DND-41 (cell line): ENCODE results near the gene ZDHHC14.

ENCODE experiments used
- ATAC-seq: fragments of 200-7000 bp; cut with Tn5 transposase; 3 replicates; pipeline ENCODE4 v1.9.1; 2021; ENCODE audit warnings: low read depth; ENCODE audit not compliant: insufficient read depth
- DNase-seq: peaks from one replicate; pipeline ENCODE4 v3.0.0-alpha.2; 2020
- H2AFZ ChIP-seq: 2 replicates; pipeline ENCODE4 v1.6.0; 2012; ENCODE audit warnings: low read depth, low read length
- H3K27ac ChIP-seq: 2 replicates; pipeline ENCODE4 v1.5.1; 2012; ENCODE audit warnings: low read length, inconsistent platforms
- H3K27me3 ChIP-seq: fragments of 200-600 bp; sonication (generic); 2 replicates; pipeline ENCODE4 v1.6.0; 2012; ENCODE audit warnings: low read length, mild to moderate bottlenecking, inconsistent platforms; ENCODE audit not compliant: insufficient read depth, poor library complexity
- H3K36me3 ChIP-seq: 2 replicates; pipeline ENCODE4 v1.5.1; 2012; ENCODE audit warnings: low read length, inconsistent platforms; ENCODE audit not compliant: insufficient read depth
- H3K4me1 ChIP-seq: 2 replicates; pipeline ENCODE4 v1.5.1; 2012; ENCODE audit warnings: mild to moderate bottlenecking, low read length; ENCODE audit not compliant: insufficient read depth
- H3K4me2 ChIP-seq: 2 replicates; pipeline ENCODE4 v1.6.0; 2012; ENCODE audit warnings: mild to moderate bottlenecking, moderate library complexity, low read length, inconsistent platforms; ENCODE audit not compliant: insufficient read depth
- H3K4me3 ChIP-seq, 2 experiments: fragments of 200-600 bp in 1 of 2; shearing (Covaris generic) in 1 of 2; 2 replicates each; pipeline ENCODE4 v1.5.1; 2012 to 2016; ENCODE audit warnings: inconsistent platforms in 2 of 2, low read length in 2 of 2, mild to moderate bottlenecking in 2 of 2, low read depth in 1 of 2, moderate library complexity in 1 of 2
- H3K79me2 ChIP-seq: 2 replicates; pipeline ENCODE4 v1.6.0; 2012; ENCODE audit warnings: low read length, inconsistent platforms; ENCODE audit not compliant: insufficient read depth
- H3K9ac ChIP-seq: 2 replicates; pipeline ENCODE4 v1.6.0; 2012; ENCODE audit warnings: low read depth, mild to moderate bottlenecking, inconsistent platforms, low read length, moderate library complexity
- H3K9me3 ChIP-seq: 2 replicates; pipeline ENCODE4 v1.5.1; 2012; ENCODE audit warnings: low read length, moderate library complexity, mild to moderate bottlenecking, inconsistent platforms; ENCODE audit not compliant: insufficient read depth, severe bottlenecking
- H4K20me1 ChIP-seq: 2 replicates; pipeline ENCODE4 v1.6.0; 2012; ENCODE audit warnings: low read length; ENCODE audit not compliant: insufficient read depth
- EZH2 ChIP-seq: IDR thresholded peaks from 3 replicates; pipeline ENCODE4 v1.6.1; 2012; ENCODE audit warnings: borderline replicate concordance, low read depth, mild to moderate bottlenecking, moderate library complexity, low read length, inconsistent platforms; ENCODE audit not compliant: severe bottlenecking
- TF ChIP-seq, protein P1 (sequence below): IDR thresholded peaks from 2 replicates; pipeline ENCODE4 v1.5.1; 2012; ENCODE audit warnings: borderline replicate concordance, low read length, moderate library complexity, mild to moderate bottlenecking; ENCODE audit not compliant: poor library complexity, severe bottlenecking; ENCODE audit errors: extremely low read depth

The ZDHHC14 gene

DNA sequence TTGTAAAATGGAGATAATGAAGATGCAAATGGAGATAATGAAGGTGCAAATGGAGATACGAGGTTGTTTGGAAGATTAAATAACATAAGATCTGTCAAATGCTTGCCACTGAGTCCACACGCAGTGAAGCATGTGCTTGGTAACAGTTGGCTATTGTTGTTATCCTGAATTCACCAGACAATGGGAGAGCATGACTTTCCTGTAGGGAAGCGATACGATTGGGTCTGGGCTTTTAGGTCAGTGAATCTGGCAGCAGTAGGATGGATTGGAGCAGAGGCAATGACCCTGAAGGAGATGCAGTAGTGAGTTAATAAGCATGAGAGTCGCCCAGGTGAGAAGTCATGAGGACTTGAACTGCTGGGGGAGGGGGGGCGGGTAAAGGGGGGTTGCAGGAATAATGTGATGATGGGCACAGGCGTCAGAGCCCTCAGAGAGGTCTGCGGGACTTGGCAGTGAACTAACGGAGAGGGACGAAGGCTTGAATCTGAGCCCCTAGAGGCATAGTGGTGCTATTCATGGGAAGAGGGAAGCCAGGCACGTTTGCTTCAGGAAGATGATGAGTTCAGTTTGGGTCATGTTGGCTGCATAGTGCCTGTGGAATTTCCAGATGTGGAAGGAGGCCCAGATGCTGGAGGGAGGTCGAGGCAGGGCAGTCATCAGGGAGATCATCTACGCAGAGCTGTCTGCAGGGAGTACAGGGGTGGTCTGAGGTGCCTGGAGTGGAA, 55.4 kb downstream of the ZDHHC14 start:
- TF ChIP-seq EZH2 = no peak
- TF ChIP-seq, protein P1, sequence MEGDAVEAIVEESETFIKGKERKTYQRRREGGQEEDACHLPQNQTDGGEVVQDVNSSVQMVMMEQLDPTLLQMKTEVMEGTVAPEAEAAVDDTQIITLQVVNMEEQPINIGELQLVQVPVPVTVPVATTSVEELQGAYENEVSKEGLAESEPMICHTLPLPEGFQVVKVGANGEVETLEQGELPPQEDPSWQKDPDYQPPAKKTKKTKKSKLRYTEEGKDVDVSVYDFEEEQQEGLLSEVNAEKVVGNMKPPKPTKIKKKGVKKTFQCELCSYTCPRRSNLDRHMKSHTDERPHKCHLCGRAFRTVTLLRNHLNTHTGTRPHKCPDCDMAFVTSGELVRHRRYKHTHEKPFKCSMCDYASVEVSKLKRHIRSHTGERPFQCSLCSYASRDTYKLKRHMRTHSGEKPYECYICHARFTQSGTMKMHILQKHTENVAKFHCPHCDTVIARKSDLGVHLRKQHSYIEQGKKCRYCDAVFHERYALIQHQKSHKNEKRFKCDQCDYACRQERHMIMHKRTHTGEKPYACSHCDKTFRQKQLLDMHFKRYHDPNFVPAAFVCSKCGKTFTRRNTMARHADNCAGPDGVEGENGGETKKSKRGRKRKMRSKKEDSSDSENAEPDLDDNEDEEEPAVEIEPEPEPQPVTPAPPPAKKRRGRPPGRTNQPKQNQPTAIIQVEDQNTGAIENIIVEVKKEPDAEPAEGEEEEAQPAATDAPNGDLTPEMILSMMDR = no peak
- no peak for ATAC-seq
- H3K9ac ChIP-seq = no peak overlapping the region

DNA sequence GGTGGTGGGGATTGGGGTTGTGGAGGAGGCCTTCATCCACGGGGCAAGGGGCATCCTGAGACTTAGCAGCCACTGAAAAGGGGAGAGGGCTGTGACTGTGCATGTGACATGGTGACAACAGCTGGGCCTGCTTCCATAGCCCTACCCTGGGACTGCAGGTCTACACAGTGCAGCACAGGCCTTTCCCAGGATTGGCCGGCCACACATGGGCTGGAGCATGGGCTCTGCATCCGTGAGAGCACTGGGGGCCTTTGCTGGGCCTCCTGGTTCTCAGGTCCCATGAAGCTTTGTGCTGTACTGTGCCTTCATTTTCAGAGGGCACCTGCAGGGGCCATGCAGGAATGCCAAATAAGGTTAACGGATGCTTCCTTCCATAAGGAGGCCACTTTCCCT, 56.0 kb downstream of the ZDHHC14 start:
- H4K20me1 ChIP-seq = no peaks in the 10 kb centered on the region
- H3K4me3 ChIP-seq = no peak overlapping the region
- H3K9me3 ChIP-seq = no peaks in the 10 kb centered on the region
- peaks cover 6% of the 10 kb centered on the region for H3K27me3 ChIP-seq
- H3K36me3 ChIP-seq = no peaks in the 10 kb centered on the region
- no peak overlapping the region for H3K27ac ChIP-seq
- no peak for TF ChIP-seq EZH2
- TF ChIP-seq, protein P1 = no peak
- no peaks in the 10 kb centered on the region for H3K4me1 ChIP-seq
- no peak overlapping the region for H2AFZ ChIP-seq
- ATAC-seq (no peak), DNase-seq (no peak)
- no peaks in the 10 kb centered on the region for H3K79me2 ChIP-seq
- H3K4me2 ChIP-seq = no peak overlapping the region
- no peak overlapping the region for H3K9ac ChIP-seq

More for the DNA sequence above, 55.4 kb downstream of the ZDHHC14 start:
- Histone ChIP-seq H3K4me2 (no peak overlapping the region), H2AFZ (no peak overlapping the region), H3K27me3 (peaks cover 6% of the 10 kb centered on the region), H3K36me3 (no peaks in the 10 kb centered on the region), H3K27ac (no peak overlapping the region), H3K4me3 (no peak overlapping the region), H3K9me3 (no peaks in the 10 kb centered on the region), H3K79me2 (no peaks in the 10 kb centered on the region), H4K20me1 (no peaks in the 10 kb centered on the region), H3K4me1 (no peaks in the 10 kb centered on the region)
- DNase-seq = no peak

DNA sequence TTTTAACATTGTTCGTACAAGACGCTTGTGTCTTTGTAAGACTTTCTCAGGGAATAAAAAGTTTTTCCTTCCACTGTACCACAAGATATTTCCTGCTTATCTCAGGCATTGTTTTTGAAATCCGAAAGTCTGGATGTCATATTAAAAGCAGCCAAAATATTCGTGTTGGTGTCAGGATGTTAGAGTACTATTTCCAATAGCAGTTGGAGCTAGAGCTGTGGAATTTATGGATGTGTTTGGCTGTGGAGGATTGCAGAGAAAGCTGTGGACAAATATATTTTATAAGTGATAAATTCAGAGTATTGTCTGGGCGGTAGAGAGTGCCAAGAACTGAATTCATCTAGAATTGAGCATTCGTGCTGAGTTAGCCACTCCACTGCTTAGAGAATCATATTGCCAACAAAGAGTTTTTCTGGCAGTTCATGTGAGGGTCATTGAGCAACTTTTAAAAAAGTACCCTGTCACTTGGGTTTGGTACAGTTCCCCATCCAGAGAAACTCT, 57.7 kb downstream of the ZDHHC14 start:
- Histone ChIP-seq H2AFZ (no peak overlapping the region), H3K27me3 (no peaks in the 10 kb centered on the region), H3K36me3 (no peaks in the 10 kb centered on the region), H3K4me2 (no peak overlapping the region), H3K4me1 (no peaks in the 10 kb centered on the region), H3K79me2 (no peaks in the 10 kb centered on the region), H4K20me1 (no peaks in the 10 kb centered on the region), H3K9ac (no peak overlapping the region), H3K4me3 (no peak overlapping the region), H3K9me3 (no peaks in the 10 kb centered on the region), H3K27ac (no peak overlapping the region)
- ATAC-seq (no peak), DNase-seq (no peak)
- TF ChIP-seq, protein P1 = no peak
- TF ChIP-seq EZH2 = no peak
